SKM-1 treated with dmso at 0.1 percent for 144 hours (cell line): Measurements from ENCODE around the gene CCDC47.
A peak's percentile ranks its signal among the peaks of the same experiment; 100 is the strongest.

Source experiments
- DNase-seq: peaks from one replicate; lab custom pipeline; 2025; ENCODE audit not compliant: unreplicated experiment; lab: John Stamatoyannopoulos, UW

CCDC47 gene

DNA sequence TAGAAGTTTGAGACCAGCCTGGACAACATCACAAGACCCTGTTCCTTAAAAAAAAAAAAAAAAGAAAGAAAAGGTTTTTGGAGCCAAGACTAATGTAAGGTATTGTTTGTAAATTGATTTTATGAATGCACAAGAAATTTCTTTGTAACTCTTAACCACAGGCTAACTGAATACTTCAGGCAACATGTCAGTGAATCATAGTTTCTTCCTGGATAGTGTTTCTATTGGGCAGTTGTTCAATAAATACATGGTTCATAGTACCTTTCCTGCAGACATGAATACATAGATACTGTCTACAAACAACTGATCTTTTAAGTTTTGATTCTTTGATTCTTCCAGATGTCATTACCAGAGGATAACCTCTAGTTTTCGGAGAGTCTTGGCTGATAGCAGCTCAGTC lies 12.2 kb upstream of the CCDC47 start:
- DNase-seq: no peak

DNA sequence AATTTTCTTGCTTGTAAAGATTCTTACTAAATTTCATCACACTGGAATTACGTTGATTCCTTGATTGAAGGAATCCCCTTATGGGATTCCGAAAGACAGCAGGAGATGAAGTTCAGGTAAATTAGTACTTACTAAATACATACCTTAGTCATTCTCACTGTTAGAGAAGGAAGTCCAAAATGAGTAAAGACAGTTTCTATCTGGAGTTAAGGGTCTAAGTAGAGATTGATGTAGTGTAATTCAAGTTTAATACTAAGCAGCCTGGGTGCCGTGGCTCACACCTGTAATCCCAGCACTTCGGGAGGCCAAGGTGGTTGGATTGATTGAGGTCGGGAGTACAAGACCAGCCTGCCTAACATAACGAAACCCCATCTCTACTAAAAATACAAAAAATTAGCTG lies 10.1 kb upstream of the CCDC47 start:
- DNase-seq: no peak

DNA sequence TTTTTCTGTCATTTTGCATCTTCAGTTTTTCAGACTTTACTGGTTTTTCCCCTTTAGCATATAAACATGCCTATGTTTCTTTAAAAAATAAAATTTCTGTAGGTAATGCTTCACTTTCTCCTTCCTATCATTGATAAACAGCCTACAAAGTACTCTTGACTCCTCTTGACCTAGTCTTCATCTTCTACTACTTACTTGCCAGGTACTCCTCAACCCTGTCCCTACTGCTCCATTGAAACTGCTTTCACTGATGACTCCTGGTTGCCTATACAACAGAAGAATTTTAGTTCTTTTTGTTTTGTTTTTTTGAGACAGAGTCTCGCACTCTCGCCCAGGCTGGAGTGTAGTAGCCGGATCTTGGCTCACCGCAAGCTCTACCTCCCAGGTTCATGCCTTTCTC lies 7.5 kb upstream of the CCDC47 start:
- no peak for DNase-seq

DNA sequence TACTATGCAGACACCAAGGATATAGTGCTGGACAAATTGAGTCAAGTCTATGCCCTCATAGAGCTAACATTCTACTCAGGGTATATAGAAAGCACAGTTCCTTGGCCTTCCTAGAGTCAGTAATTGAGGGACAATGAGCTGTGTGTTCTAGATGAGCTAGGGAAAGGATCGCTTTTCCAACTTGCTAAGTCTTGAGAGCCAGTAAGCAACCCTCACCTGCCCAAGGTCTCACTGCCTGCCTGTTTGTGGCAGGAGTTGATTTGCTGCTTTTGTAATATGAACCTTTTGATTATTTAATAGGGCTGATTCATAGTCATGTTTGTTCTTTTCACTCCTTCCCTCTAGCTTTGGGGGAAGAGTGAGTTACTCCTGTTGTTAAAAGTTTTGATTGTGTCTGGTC lies 7.1 kb upstream of the CCDC47 start:
- no peak for DNase-seq

DNA sequence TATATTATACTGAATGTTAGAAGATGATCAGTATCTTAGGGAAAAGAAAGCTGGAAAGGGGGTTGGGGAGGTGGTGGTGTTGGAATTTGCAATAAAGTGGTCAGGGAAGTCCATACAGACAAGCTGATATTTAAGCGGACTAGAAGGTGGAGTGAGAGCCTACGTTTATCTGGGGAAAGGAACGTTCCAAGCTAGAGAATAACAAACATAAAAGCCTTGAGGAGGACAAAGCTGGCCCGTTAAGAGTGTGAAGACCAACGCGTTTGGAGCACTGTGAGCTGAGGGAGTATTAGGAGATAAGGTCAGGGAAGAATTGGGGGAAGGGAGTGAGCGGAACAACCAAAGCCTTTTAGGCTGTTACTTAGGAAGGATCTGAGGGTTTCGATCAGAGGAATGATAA lies 2.0 kb upstream of the CCDC47 start:
- DNase-seq: no peak

DNA sequence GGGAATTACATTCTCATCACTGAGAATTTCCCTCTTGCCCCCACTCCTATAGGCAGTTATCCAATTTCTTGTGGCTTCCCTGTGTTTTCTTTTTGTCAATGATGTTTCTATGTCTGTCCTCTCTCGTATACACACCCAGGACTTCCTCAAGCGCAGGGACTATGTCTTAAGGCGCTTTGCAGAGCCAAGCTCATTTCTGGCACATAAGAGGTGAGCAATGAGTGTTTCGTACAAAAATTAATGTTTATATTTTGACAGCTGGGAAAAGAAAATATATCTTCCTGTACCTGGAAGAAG lies 1.5 kb upstream of the CCDC47 start:
- DNase-seq: no peak

DNA sequence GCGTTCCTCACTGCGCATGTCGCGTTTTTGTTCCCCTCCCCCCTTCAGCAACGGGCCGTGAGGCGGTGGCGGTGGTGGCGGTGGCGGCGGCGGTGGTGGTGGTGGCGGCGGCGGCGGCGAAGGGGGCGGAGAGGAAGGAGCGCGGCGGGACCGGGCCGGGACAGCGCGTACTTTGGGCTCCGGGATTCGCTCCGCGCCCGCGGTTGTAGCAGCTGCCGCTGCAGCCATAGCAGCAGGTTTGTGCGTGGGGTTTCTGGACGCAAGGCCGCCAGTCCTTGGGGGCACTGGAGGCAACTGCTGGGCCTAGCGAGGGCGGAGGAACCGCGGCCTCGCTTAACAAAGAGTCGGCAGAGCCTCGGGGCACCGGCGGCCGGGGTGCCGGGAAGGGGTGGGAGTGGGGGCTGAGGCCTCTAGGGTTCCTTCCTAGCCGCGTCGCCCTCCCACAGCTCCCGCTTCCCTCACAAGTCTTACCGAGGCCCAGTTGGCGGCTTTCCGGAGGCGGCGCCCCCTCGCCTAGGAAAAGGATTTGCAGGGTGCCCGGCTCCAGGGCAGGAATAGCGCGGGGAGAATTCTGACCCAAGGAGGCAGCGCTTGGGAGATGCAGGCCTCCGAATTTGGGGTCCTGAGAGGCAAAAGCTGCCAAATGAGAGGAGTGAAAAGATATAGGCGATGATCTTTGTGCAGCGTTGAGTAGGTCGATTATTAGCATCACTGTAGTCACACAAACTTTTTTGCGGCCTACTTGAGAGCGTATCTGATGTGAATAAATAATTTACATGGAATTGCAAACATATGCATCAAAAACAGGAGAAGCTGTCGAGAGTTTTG lies 958 bp upstream of the CCDC47 start, which contains the start of gene DDX42:
TSS of gene DDX42 (plus strand) at position 30 of the 828 bp plus-strand sequence. CDS start 12,880 bp downstream, outside the sequence.
- DNase-seq: peak; percentile 38

DNA sequence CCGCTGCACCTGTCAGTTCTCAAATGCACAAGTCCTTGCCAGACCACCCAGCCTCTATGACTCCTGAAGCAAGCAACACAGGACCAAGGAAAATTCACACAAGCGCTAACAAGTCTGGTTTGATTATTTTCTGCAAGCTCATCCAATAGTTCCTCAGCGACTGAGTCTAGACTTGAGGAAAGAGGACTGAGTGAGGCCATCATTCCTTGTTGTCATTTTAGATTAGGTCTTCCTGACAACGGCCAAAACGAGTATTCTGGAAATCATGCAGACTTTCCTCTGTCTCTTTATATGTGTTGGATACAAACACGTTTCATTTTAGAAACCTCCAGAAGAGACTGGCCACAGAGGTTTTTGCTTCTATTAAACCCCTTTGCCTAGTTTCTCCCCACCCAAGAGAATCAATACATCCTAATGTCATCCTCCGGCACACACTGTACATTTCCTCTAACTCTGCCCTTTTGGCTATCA lies 561 bp downstream of the CCDC47 start:
- no peak for DNase-seq

DNA sequence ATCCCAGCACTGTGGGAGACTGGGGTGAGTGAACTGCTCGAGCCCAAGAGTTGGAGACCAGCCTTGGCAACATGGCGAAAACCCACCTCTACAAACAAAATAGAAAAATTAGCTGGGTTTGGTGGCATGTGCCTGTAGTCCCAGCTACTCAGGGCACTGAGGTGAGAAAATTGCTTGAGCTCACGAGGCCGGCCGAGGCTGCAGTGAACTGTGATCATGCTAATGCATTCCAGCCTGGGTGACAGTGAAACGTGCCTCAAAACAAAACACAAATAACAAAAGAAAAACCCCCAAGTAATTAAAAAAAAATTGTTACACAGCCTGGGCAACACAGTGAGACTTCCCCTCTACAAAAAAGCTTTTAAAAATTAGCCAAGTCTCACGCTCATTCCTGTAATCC lies 5.0 kb downstream of the CCDC47 start:
- no peak for DNase-seq

DNA sequence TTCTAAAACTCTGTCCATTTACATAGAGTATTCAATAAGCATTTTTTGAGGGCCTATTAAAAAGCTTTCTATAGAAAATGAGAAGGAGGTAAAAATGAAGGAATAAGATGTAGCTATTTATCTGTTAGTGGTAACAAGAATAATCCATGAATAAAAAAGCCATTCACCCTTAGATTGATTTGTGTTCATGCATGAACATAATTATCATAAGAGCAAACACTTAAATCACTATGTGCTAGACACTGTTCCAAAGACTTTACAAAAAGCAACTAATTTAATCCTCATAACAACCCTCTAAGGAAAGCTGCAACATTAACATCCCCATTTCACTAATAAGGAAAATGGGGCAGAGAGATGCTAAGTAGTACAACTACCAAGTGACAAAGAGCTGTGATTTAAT lies 6.6 kb downstream of the CCDC47 start:
- no peak for DNase-seq

DNA sequence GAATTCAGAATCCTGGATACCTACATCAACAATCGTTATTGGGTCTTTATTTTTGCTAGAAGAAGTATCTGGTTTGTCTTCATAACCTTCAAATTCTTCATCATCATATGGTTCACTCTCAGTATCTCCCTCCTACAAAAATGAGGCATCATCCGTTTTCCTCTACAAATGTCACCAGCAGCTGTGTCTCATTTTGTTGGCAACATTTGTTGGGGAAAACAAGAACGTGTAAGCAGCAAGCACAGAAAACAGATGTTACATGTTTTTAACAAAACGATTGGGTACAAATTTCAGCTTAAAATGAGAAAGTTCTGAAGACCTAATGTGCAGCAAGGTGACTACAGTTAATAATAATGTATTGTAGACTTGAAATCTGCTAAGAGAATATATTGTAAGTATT lies 8.7 kb downstream of the CCDC47 start:
- DNase-seq: no peak

DNA sequence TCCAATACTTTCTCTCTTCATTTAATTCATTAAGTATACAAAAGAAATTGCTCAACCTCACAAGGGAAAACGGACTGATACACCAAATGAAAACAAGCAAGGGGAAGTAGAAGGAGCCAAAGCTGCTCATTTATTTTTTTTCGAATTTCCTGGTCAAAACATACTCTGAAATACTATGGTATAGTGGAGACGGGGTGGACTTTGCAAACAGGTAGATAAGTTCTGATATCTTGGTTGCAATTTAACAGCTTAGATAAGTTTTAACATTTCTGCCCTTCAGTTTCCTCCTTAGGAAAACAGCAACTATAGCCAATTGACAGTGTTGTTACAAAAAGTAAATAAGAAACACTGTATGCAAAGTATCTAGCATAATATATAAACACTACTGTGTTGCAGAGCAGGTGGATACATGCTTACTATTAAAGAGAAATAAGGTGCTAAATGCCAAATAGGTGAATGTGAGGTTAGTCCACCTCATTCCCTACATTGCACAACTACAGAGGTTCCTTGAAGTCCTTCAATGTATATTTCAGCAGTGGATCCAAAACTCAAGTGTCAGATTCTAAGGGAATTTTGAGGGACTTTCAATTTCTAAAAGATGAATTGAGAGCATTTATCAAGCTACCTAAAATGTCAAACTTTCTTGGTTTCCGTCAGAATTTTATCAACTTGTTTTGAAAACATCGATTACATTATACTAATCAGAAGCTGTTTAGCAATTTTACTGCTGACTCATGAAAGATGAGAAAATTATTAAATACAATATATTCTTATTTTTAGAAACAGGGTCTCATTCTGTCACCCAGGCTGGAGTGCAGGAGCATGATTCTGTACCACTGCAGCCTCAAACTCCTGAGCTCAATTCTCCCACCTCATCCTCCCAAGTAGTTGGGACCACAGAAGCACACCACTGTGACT lies 11.0 kb downstream of the CCDC47 start:
- DNase-seq: no peak

DNA sequence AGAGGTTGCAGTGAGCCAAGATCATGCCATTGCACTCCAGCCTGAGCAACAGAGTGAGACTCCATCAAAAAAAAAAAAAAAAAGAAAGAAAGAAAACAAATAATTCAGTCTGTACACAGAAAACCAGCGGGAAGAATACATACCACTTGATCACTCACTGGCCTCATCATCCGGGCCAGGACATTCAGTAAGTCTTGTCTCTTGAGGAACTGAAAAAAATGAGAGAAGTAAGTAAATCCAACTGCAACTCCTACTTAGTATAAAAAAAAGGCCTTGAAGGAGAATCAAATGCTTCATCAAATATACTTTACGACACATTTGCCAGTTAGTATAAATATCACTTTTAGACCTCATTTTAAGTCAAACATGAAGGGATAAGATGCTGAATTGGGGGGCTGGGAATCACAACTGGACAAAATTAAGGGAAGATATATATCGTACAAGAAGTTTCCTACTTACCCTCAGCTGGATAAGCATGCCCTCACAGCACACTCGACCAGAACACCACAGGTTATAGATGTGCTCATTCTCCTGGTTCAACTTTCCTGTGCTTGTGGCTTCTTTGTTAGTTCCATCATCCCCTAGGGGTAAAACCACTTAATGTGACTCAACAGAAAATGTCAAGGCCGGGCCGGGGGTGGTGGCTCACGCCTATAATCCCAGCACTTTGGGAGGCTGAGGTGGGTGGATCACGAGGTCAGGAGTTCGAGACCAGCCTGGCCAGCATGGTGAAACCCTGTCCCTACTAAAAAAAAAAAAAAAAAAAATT lies 12.4 kb downstream of the CCDC47 start:
- no peak for DNase-seq

DNA sequence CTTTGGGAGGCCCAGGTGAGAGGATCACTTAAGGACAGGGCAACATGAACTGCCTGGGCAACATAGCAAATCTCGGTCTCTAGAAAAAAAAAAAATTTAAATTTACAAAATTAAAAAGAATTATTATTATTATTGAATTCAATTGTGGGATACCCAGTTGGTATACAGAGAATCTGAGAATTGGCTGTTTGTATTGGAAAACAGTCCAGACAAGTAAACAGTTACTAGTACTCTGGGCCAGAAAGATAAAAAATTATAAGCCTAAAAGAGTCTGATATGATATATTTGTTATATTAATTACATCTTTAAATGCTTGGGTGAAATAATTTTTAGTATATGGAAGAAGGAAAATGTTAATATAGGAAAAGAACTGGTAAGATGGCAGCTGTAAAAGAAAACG lies 15.0 kb downstream of the CCDC47 start:
- no peak for DNase-seq

DNA sequence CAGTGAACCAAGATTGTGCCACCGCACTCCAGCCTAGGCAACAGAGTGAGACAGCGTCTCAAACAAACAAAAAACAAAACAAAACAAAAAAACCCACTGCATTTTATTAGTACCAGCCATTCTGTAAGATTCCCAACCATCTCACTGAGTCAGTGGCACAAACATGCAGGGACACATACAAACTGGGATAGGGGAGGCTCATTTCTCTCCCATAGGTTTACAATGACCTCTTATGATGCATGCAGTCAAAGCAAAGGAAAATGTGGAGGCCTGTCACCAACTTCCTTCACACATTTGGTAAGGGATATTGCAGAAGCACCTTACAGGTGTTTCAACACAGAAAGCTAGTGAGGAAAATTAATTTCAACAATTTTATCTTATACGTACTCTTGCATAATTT lies 19.4 kb downstream of the CCDC47 start:
- DNase-seq: no peak

DNA sequence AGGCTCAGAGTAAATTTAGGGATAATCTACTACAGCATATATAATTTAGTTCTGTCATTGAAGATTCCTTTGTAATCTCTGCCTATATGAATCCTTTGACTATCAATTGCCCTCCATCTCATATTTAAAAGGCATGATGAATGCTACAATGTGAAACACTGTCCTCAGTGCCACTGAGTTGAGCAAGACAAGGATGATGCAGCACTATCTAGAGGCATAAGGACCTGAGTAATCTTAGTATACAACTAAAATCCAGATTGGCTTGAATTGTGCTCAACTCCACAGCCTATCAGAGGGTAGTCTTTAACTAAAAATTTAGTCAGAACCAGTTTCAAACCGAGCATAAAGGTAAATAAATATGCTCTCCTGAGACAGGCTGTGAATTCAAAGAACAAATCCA lies 20.2 kb downstream of the CCDC47 start:
- no peak for DNase-seq

DNA sequence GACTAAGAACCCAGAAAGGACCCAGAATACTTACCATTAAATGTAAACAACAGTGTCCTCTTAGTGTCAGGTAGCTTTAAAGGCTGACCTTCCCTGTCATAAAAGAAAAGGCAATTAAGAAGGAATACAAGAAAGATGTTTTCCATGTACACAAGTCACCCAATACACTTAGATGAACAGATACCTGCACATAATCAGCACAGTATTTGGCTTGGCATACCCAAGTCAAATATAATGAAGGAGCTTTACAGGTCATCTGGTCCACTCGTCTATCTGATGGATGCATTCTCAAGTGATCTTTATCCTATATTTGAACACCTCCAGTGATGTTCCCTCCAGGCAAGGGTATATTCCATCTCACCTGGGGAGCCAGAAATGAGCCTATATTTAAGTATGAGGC lies 20.7 kb downstream of the CCDC47 start:
- DNase-seq: no peak

DNA sequence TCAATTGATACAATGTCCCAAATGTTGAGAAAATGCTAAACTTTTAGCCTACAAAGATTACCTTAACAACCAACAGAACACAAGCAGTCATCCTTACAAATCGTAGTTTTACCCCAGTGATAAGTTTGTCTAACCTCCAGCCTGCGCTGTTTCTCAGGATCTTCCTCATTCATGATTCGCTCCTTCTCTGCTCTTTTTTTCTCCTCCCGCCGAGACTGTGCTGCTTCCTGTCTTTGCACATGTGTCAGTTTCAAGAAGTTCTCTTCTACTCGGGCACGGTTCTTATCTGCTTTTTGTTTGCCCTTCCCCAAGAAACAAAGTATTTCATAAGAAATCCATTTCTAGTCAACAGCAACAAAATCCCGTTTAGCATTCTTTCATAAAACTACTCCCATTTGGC lies 21.6 kb downstream of the CCDC47 start:
- DNase-seq: no peak

DNA sequence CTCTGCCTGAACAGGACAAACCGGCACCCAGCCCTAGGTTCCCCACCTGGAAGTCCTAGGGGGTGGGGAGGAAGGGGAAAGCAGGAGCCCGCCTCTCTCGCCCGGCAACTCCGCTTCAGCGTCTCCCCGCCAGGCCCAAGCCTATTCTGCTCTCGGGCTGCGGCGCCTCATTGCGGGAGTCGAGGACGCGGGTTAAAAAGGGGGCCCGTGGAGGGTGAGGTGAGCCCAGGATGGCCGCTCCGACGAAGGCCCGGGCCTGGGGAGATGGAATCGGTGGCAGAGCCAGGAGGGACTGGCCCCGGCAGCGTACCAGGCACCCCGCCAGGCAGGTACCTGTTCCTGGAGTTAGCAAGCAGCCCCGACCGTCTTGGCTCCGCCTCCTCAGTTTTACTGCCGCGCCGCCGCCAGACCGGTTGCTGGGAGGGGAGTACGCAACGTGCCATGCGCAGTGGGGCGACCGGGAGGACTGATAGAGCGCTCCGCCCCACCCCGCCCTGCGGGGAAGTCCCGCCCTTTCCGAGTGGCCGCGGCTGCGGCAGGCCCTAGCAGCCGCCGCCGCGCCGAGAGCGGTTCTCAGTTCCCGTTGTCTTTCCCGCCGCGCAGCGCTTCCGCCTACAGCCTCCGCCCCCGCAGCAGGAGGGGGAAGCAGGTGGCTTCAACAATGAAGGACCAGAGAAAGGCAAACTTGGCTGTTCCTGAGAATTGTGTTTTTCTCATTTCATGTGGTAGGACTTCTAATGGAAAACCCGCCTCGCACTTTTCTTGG lies 31.8 kb downstream of the CCDC47 start, which contains the start of gene STRADA:
TSS of gene STRADA (minus strand) at position 392 of the 766 bp plus-strand sequence. CDS start 13,430 bp downstream, outside the sequence.
- DNase-seq: peak; percentile 99

DNA sequence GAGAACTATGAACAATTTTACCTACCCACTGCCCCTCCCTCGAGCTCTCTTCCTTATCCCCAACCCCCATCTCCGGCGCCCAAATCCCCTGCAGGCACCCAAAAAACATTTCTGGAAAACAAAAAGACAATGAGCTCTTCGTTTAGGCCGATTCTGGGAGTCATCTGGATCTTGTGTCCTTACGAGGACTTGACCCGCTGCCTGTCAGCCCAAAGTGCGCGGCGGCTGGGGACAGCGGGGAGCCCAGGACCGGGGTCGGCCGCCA lies 32.3 kb downstream of the CCDC47 start:
- DNase-seq: peak; percentile 48
